Peyer's patch (tissue), 4 donors: Measurements from ENCODE around the gene SRD5A1. TPM values are rescaled to one million over a fixed set of nuclear protein-coding genes. Genes with fewer than 3 reads are reported as not detected.

ENCODE experiments used
- DNase-seq, 3 donors: peaks; one replicate each; pipeline ENCODE4 v3.0.0-alpha.2; 2017 to 2019
- H3K27ac ChIP-seq, 4 donors: fragments of 200-600 bp; sonication (generic); one replicate each; pipeline ENCODE4 v1.5.1; 2016 to 2019
- H3K27me3 ChIP-seq, 2 donors: fragments of 200-600 bp; sonication (generic); one replicate each; pipeline ENCODE4 v1.5.1; 2019
- H3K36me3 ChIP-seq, 3 donors: fragments of 200-600 bp; sonication (generic); one replicate each; pipeline ENCODE4 v1.5.1; 2016 to 2019
- H3K4me1 ChIP-seq, 4 donors: fragments of 200-600 bp; sonication (generic); one replicate each; pipeline ENCODE4 v1.5.1; 2016 to 2019
- H3K4me3 ChIP-seq, 4 donors: fragments of 200-600 bp; sonication (generic); 1 replicate in 3 of 4; 2 replicates in 1 of 4; pipeline ENCODE4 v1.5.1; 2016 to 2019; ENCODE audit warnings: mild to moderate bottlenecking in 1 of 4
- H3K9me3 ChIP-seq, 4 donors: fragments of 200-600 bp; sonication (generic); one replicate each; pipeline ENCODE4 v1.5.1; 2016 to 2019; ENCODE audit warnings: mild to moderate bottlenecking in 1 of 4
- POLR2A ChIP-seq, 2 donors: fragments of 450-650 bp; IDR thresholded peaks; one replicate each; pipeline ENCODE4 v1.5.1; 2017; ENCODE audit warnings: antibody characterized with exemption in 2 of 2, mild to moderate bottlenecking in 2 of 2, moderate library complexity in 2 of 2
- total RNA-seq, 4 donors: library from RNA; depleted of rRNA; stranded (reverse); fragments of >200 nt; gene quantifications; one replicate each; pipeline ENCODE4 v1.1.0, GENCODE V29; 2016
- TF ChIP-seq, protein P1 (sequence below), 6 experiments: fragments of 450-650 bp in 4 of 6; fragments of 200-600 bp in 2 of 6; sonication (generic) in 1 of 6; IDR thresholded peaks; one replicate each; pipeline ENCODE4 v1.5.1; 2017 to 2019; ENCODE audit warnings: antibody characterized with exemption in 6 of 6, mild to moderate bottlenecking in 3 of 6, moderate library complexity in 1 of 6

Gene SRD5A1
- total RNA-seq, 4 donors from 2014 or later = 5.8 to 16.9 (median 13.1) TPM

DNA sequence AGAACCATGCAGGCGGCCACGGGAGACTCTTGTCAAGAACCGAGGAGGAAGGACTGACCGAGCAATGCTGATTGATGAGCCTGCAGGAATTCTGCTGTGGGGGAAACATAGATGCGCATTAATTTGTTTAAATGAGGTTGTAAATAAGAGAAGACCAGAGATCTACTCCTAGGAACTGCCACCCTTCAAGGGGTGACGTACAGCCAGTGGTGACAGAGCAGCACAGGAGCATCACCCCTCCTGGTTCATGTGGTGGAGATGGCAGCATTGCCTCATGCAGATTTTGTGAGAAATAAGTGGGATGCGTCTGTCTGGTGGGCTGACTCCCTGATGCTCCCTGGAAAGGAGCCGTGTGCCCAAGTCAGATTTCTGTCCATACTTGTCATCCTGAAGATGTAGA is 22.2 kb downstream of the SRD5A1 start:
- H3K36me3 ChIP-seq = peaks cover 0 to 32% (median 0%) of the 10 kb centered on the region in 3 donors
- no peak for DNase-seq
- H3K9me3 ChIP-seq = no peaks in the 10 kb centered on the region
- H3K4me3 ChIP-seq = no peak overlapping the region
- no peak for TF ChIP-seq POLR2A (IDR thresholded peaks at IDR 0.05)
- TF ChIP-seq, protein P1, sequence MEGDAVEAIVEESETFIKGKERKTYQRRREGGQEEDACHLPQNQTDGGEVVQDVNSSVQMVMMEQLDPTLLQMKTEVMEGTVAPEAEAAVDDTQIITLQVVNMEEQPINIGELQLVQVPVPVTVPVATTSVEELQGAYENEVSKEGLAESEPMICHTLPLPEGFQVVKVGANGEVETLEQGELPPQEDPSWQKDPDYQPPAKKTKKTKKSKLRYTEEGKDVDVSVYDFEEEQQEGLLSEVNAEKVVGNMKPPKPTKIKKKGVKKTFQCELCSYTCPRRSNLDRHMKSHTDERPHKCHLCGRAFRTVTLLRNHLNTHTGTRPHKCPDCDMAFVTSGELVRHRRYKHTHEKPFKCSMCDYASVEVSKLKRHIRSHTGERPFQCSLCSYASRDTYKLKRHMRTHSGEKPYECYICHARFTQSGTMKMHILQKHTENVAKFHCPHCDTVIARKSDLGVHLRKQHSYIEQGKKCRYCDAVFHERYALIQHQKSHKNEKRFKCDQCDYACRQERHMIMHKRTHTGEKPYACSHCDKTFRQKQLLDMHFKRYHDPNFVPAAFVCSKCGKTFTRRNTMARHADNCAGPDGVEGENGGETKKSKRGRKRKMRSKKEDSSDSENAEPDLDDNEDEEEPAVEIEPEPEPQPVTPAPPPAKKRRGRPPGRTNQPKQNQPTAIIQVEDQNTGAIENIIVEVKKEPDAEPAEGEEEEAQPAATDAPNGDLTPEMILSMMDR (IDR thresholded peaks at IDR 0.05) = no peak
- H3K4me1 ChIP-seq = no peaks in the 10 kb centered on the region
- H3K27me3 ChIP-seq = no peaks in the 10 kb centered on the region
- no peak overlapping the region for H3K27ac ChIP-seq

DNA sequence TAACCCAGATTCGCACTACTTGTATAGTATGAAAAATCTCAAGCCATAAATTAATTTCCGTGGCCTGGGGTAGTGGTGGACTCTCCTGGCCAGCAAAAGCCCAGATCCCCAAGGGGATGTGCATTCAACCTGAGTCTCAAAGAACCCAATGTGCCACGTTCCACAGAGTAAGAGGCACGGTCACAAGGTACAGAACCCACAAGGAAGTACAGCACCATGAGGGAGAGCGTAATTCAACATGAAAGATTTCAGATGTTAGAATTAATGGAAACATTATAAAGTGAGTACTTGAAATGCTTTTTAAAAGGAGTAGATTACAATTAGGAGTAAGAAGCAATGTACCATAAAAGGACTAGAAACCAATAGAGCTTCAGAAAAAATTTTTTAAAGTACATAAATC is 23.4 kb downstream of the SRD5A1 start:
- no peaks in the 10 kb centered on the region for H3K27me3 ChIP-seq
- no peak overlapping the region for H3K4me3 ChIP-seq
- no peak overlapping the region for H3K27ac ChIP-seq
- TF ChIP-seq, protein P1 (IDR thresholded peaks at IDR 0.05) = no peak
- no peak for TF ChIP-seq POLR2A (IDR thresholded peaks at IDR 0.05)
- no peaks in the 10 kb centered on the region for H3K4me1 ChIP-seq
- no peaks in the 10 kb centered on the region for H3K9me3 ChIP-seq
- DNase-seq = no peak
- peaks cover 0 to 32% (median 0%) of the 10 kb centered on the region in 3 donors for H3K36me3 ChIP-seq

DNA sequence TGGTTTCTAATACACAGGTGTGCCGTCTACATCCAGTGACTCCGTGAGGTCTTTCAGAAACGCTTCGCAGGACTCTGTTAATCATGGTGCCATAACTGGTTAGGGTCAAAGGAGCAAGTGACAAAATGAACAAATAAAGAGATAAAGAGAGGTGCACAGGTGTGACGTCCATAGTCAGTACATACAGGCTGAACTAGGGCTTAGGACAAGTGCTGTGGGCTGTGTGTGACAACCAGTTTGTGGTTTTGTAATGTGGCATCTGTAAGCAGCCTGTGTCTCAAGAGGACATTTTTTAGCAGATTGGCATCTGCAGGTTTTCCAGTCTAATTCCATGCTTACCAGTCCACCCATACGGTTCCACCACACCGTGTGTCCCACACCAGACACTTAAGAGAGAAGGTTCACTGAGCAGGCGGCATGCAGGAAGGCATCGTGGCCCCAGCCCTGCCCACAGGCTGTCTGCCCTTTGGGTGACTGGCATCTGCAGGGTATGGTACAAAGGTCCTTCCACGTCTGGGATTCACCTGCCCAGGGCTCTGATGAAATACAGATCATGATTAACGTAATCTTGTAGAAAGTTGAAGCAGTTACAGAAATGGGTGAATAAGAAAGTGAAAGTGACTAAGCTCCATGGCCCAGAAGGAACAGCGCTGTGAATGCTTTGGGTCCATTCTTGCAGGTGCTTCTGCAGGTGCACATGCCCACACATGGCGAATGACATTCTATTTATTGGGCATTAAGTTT is 26.9 kb downstream of the SRD5A1 start:
- H3K27ac ChIP-seq = peak overlapping the region; percentile 0 to 75 (median 68)
- H3K4me1 ChIP-seq = no peaks in the 10 kb centered on the region
- H3K36me3 ChIP-seq = peaks cover 0 to 26% (median 0%) of the 10 kb centered on the region in 3 donors
- peak; percentile 58 to 84 (median 76) for DNase-seq
- no peak for TF ChIP-seq POLR2A (IDR thresholded peaks at IDR 0.05)
- TF ChIP-seq, protein P1 (IDR thresholded peaks at IDR 0.05) = no peak
- peak overlapping the region in 2 of 4 donors; percentile 2 to 26 for H3K4me3 ChIP-seq
- H3K9me3 ChIP-seq = no peaks in the 10 kb centered on the region
- no peaks in the 10 kb centered on the region for H3K27me3 ChIP-seq

DNA sequence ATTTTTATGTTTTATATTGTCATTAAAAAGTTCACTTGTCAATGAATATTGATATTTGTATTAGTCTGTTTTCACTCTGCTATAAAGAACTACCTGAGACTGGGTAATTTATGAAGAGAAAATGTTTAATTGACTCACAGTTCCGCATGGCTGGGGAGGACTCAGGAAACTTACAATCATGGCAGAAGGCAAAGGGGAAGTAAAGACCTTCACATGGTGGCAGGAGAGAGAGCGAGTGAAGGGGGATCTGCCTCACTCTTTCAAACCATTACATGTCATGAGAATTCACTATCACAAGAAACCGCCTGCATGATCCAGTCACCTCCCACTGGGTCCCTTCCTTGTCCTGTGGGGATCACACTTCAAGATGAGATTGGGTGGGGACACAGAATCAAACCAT is 27.4 kb downstream of the SRD5A1 start:
- Histone ChIP-seq H3K9me3 (no peaks in the 10 kb centered on the region), H3K27ac (peak overlapping the region; percentile 0 to 75 (median 68)), H3K27me3 (no peaks in the 10 kb centered on the region), H3K4me3 (peak overlapping the region in 1 of 4 donors; percentile 2), H3K36me3 (peaks cover 0 to 21% (median 0%) of the 10 kb centered on the region in 3 donors), H3K4me1 (no peaks in the 10 kb centered on the region)
- no peak for TF ChIP-seq POLR2A (IDR thresholded peaks at IDR 0.05)
- TF ChIP-seq, protein P1 (IDR thresholded peaks at IDR 0.05) = no peak
- peak in 1 of 3 donors; percentile 31 for DNase-seq

DNA sequence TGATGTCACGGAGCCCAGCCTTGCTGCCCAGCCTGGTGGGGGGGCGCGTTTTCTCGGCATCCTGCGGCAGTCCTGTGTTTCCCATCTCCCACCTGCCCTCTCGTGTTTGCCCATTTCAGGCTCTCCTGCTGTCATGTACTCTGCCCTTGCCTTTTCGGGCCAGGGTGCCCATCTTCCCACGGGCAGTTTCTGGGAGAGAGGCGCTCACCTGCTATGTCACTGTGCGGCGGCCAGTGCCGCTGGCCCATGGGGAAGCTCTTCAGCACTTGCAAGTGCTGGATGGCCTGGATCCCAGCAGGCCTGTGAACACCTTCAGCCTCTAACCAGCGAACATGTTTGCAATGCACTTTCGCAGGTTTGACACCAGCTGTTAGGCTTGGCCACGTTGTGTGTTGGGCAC is 33.5 kb downstream of the SRD5A1 start:
- Histone ChIP-seq H3K4me1 (no peaks in the 10 kb centered on the region), H3K36me3 (peaks cover 0 to 4% (median 0%) of the 10 kb centered on the region in 3 donors), H3K27ac (no peak overlapping the region), H3K27me3 (no peaks in the 10 kb centered on the region), H3K9me3 (no peaks in the 10 kb centered on the region), H3K4me3 (no peak overlapping the region)
- TF ChIP-seq, protein P1 (IDR thresholded peaks at IDR 0.05) = no peak
- no peak for TF ChIP-seq POLR2A (IDR thresholded peaks at IDR 0.05)
- DNase-seq = no peak
